WERI-Rb-1 (cell line): ENCODE data around the gene JAG1.
A peak's percentile ranks its signal among the peaks of the same experiment; 100 is the strongest.

Experiments
- DNase-seq: peaks from one replicate; pipeline ENCODE4 v3.0.0-alpha.2; 2020
- H3K27ac ChIP-seq: fragments of 250-450 bp; sonication (Bioruptor Pico); 2 replicates; pipeline ENCODE4 v1.5.1; 2020; ENCODE audit warnings: mild to moderate bottlenecking, moderate library complexity
- H3K27me3 ChIP-seq: fragments of 250-450 bp; sonication (Bioruptor Pico); 2 replicates; pipeline ENCODE4 v1.5.1; 2021; ENCODE audit warnings: mild to moderate bottlenecking, low read depth, moderate library complexity; ENCODE audit not compliant: insufficient read depth, severe bottlenecking
- H3K36me3 ChIP-seq: fragments of 250-450 bp; sonication (Bioruptor Pico); 2 replicates; pipeline ENCODE4 v1.5.1; 2020; ENCODE audit warnings: mild to moderate bottlenecking, moderate library complexity
- H3K4me3 ChIP-seq: 2 replicates; pipeline ENCODE4 v1.5.1; 2011; ENCODE audit warnings: low read depth, mild to moderate bottlenecking, control low read depth, low read length
- H3K9me3 ChIP-seq: fragments of 250-450 bp; sonication (Bioruptor Pico); 2 replicates; pipeline ENCODE4 v1.5.1; 2021; ENCODE audit warnings: mild to moderate bottlenecking, moderate library complexity; ENCODE audit not compliant: severe bottlenecking
- CTCF ChIP-seq: IDR thresholded peaks from 2 replicates; pipeline ENCODE4 v1.5.1; 2011; ENCODE audit warnings: low read depth, mild to moderate bottlenecking, control low read depth, inconsistent platforms, low read length

Gene JAG1

GRCh38 chr20:10673842-10674683 is at the start of gene JAG1:
JAG1 (minus strand) TSS chr20:10673999; CDS start chr20:10673530, 469 bp downstream.
- no peaks in the 10 kb centered on the region for H3K36me3 ChIP-seq
- peak; percentile 92 for DNase-seq
- H3K9me3 ChIP-seq: no peaks in the 10 kb centered on the region
- H3K4me3 ChIP-seq: peak within 1 kb of the TSS; percentile 83
- peak within 1 kb of the TSS; percentile 39 for H3K27ac ChIP-seq
- no peak for TF ChIP-seq CTCF
- H3K27me3 ChIP-seq: peaks cover 7% of the 10 kb centered on the region

- H3K36me3 ChIP-seq: no peaks in the 10 kb centered on the region
- no peaks in the 10 kb centered on the region for H3K9me3 ChIP-seq
- DNase-seq: no peak
- no peak overlapping the region for H3K27ac ChIP-seq
- no peaks in the 10 kb centered on the region for H3K27me3 ChIP-seq
- TF ChIP-seq CTCF: no peak
- no peak overlapping the region for H3K4me3 ChIP-seq
Measured at GRCh38 chr20:10721976-10722375, 48.2 kb upstream of the JAG1 start.

- H3K36me3 ChIP-seq: no peaks in the 10 kb centered on the region
- no peaks in the 10 kb centered on the region for H3K9me3 ChIP-seq
- no peak for DNase-seq
- TF ChIP-seq CTCF: no peak
- H3K27me3 ChIP-seq: no peaks in the 10 kb centered on the region
- no peak overlapping the region for H3K4me3 ChIP-seq
- H3K27ac ChIP-seq: no peak overlapping the region
Measured at GRCh38 chr20:10721137-10721896, 47.5 kb upstream of the JAG1 start.

GRCh38 chr20:10720565-10720964 is 46.8 kb upstream of the JAG1 start:
- no peak for TF ChIP-seq CTCF
- no peaks in the 10 kb centered on the region for H3K9me3 ChIP-seq
- H3K4me3 ChIP-seq: no peak overlapping the region
- H3K27ac ChIP-seq: no peak overlapping the region
- no peaks in the 10 kb centered on the region for H3K36me3 ChIP-seq
- no peak for DNase-seq
- H3K27me3 ChIP-seq: no peaks in the 10 kb centered on the region

- no peaks in the 10 kb centered on the region for H3K36me3 ChIP-seq
- TF ChIP-seq CTCF: no peak
- H3K4me3 ChIP-seq: no peak overlapping the region
- H3K27me3 ChIP-seq: no peaks in the 10 kb centered on the region
- no peak overlapping the region for H3K27ac ChIP-seq
- H3K9me3 ChIP-seq: no peaks in the 10 kb centered on the region
- DNase-seq: no peak
Measured at GRCh38 chr20:10719740-10720385, 46.1 kb upstream of the JAG1 start.
